Activated CD8-positive, alpha-beta T cell treated with anti-CD3 and anti-CD28 coated beads for 36 hours (primary cell): ENCODE results near the gene MGLL. TPM values are rescaled to one million over a fixed set of nuclear protein-coding genes. Genes with fewer than 3 reads are reported as not detected.

Source experiments
- ATAC-seq: fragments of 200-7000 bp; cut with Tn5 transposase; one replicate; pipeline ENCODE4 v1.10.0; 2021; ENCODE audit warnings: mild to moderate bottlenecking, moderate library complexity
- CTCF ChIA-PET: fragments of 350-600 bp; sonication (Branson Sonifier 250); formaldehyde crosslinking; loops from one replicate; lab custom pipeline; 2021; ENCODE audit warnings: antibody characterized with exemption; lab: Charles Lee
- POLR2A ChIA-PET: fragments of 350-600 bp; sonication (Branson Sonifier 250); formaldehyde crosslinking; loops from one replicate; lab custom pipeline; 2021; ENCODE audit warnings: antibody characterized with exemption; lab: Charles Lee
- DNase-seq: peaks from one replicate; pipeline ENCODE4 v3.0.0-alpha.2; 2020
- H3K27ac Mint-ChIP-seq: one replicate; pipeline ENCODE4 v1.8.0; 2021; ENCODE audit warnings: mild to moderate bottlenecking, mixed read lengths
- H3K27me3 Mint-ChIP-seq: one replicate; pipeline ENCODE4 v1.8.0; 2021; ENCODE audit warnings: mixed read lengths
- H3K36me3 Mint-ChIP-seq: one replicate; pipeline ENCODE4 v1.8.0; 2021; ENCODE audit warnings: low read depth, mixed read lengths
- H3K4me1 Mint-ChIP-seq: one replicate; pipeline ENCODE4 v1.8.0; 2021; ENCODE audit warnings: low read depth, mixed read lengths
- H3K4me3 Mint-ChIP-seq: one replicate; pipeline ENCODE4 v1.8.0; 2021; ENCODE audit warnings: mild to moderate bottlenecking, moderate library complexity, mixed read lengths
- H3K9me3 Mint-ChIP-seq: one replicate; pipeline ENCODE4 v1.8.0; 2021; ENCODE audit warnings: mixed read lengths
- CTCF ChIP-seq: fragments of 200-600 bp; IDR thresholded peaks from one replicate; pipeline ENCODE4 v1.8.0; 2022; ENCODE audit warnings: antibody characterized with exemption, mild to moderate bottlenecking
- intact Hi-C: fragments of 100-400 bp; cut with micrococcal nuclease; formaldehyde crosslinking; loops from one replicate; pipeline ENCODE4 v1.10.0; 2022
- total RNA-seq, 2 experiments: library from RNA; stranded (reverse); gene quantifications; one replicate each; pipeline ENCODE4 v1.2.3, GENCODE V29; 2021

MGLL gene
- total RNA-seq, 2 experiments from 2014 or later, result 1.1 to 3.1 TPM

- Mint-ChIP-seq H3K36me3 (no peaks in the 10 kb centered on the region), H3K9me3 (no peaks in the 10 kb centered on the region), H3K4me1 (peaks cover 2% of the 10 kb centered on the region), H3K27ac (no peak overlapping the region), H3K4me3 (no peak overlapping the region), H3K27me3 (peaks cover 1% of the 10 kb centered on the region)
- ATAC-seq, result no peak
- ChIA-PET POLR2A (no interaction called here), CTCF (interaction anchor here (0.6 to 1.3 kb wide), 2 partner anchors 83 to 163 kb away, joined by 3 to 4 read pairs; no protein-coding TSS in a partner anchor)
- no peak for TF ChIP-seq CTCF
- no peak for DNase-seq
- intact Hi-C loops, result no loop called here
These were observed 84.0 kb downstream of the MGLL start for GRCh38 chr3:127738192-127738840.

GRCh38 chr3:127736801-127737539 lies 85.3 kb downstream of the MGLL start:
- Mint-ChIP-seq H3K27ac (no peak overlapping the region), H3K9me3 (no peaks in the 10 kb centered on the region), H3K36me3 (no peaks in the 10 kb centered on the region), H3K27me3 (peaks cover 3% of the 10 kb centered on the region), H3K4me3 (no peak overlapping the region), H3K4me1 (peaks cover 2% of the 10 kb centered on the region)
- intact Hi-C loops, result no loop called here
- no peak for TF ChIP-seq CTCF
- ATAC-seq (no peak), DNase-seq (no peak)
- POLR2A ChIA-PET, result no interaction called here
- CTCF ChIA-PET, result no interaction called here

DNA sequence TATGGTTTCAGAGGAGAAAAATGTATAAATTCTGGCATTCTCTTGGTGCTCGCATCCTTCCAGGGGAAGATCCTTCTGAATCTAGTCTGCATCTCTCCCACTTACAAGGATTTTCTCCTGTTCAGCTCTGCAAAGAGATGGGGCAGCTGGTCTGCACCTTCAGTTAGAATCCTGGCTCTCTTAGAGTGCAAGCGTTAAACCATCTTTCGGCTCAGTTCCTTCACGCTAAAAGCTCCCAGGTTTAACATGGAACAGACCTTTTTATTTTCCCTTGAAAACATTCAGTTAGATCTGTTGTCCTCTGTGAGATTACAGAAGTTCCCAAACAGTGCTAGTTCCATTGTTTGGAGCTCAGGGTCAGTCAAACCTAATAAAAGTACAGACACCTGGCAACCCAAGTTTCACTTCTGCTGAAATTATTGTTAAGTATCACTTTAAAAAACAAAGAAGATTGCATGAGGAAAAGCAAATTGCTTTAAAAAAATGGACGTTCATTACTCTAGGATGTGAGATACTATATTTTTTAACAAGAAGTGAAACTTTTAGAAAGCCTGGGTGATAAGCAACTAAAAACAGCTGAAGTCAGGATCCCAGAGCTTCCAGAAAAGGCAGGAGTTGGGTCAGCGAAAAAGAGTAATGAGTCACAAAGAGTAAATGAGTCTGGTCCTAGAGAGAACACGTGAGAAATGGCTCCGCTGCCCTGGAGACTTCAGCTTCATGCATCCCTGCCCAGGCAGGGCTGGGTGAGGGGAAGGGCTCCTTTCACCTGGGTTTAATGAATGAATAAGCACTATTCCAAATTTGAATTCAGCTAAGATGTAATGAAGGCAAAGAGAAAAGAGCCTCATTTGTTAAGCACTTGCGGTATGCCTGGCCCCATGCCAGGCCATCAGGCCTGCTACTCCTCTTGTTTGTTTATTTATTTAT lies 86.3 kb downstream of the MGLL start:
- peaks cover 2% of the 10 kb centered on the region for H3K4me1 Mint-ChIP-seq
- H3K27me3 Mint-ChIP-seq, result peaks cover 3% of the 10 kb centered on the region
- ATAC-seq (no peak), DNase-seq (no peak)
- CTCF ChIA-PET, result interaction anchor here (0.7 to 1.0 kb wide), 2 partner anchors 55 to 188 kb away, joined by 3 read pairs; no protein-coding TSS in a partner anchor
- no peak overlapping the region for H3K4me3 Mint-ChIP-seq
- no peak overlapping the region for H3K27ac Mint-ChIP-seq
- TF ChIP-seq CTCF, result no peak
- intact Hi-C loops, result no loop called here
- H3K9me3 Mint-ChIP-seq, result no peaks in the 10 kb centered on the region
- POLR2A ChIA-PET, result no interaction called here
- H3K36me3 Mint-ChIP-seq, result no peaks in the 10 kb centered on the region

DNA sequence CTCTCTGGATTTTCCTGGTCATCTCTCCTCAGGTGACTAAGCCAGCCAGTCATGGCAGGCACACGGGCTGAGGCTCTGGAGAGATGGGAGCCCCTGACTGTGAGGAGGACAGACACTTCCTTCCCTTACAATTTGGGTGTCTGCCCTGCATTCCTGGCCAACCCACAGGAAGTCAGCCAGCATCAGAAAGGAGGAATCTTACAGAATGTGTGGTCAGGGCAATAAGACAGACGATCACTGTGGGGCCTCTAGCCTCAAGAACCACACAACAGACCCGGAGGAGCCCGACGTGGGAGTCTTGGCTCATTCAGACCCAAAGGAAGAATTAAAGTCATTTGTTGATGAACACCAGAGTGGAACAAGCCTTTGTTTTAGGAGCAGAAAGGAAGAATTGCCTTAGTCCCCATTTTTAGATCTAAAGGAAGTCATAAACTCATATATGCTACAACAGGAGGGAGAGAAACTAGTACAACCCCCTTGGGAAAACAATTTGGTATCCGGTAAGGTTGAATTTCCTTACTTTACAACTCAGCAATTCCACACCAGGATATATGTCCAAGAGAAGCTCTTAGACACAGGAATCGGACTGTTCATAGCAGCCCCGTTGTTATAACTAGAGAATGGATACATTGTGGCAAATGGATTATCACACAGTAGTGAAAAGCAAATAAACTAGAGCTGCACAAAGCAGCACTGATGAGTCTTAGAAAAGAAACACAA lies 87.4 kb downstream of the MGLL start:
- no peak for TF ChIP-seq CTCF
- ChIA-PET POLR2A (no interaction called here), CTCF (no interaction called here)
- Mint-ChIP-seq H3K27ac (no peak overlapping the region), H3K4me1 (peaks cover 2% of the 10 kb centered on the region), H3K27me3 (peaks cover 3% of the 10 kb centered on the region), H3K36me3 (no peaks in the 10 kb centered on the region), H3K9me3 (no peaks in the 10 kb centered on the region), H3K4me3 (no peak overlapping the region)
- DNase-seq (no peak), ATAC-seq (no peak)
- intact Hi-C loops, result no loop called here
